Spleen (tissue), 7 donors: ENCODE results near the gene TIRAP.

Source experiments
- CTCF ChIP-seq, 11 experiments: fragments of 200-600 bp in 7 of 11; fragments of 450-650 bp in 4 of 11; sonication (generic) in 4 of 11; IDR thresholded peaks in 8 of 11; conservative IDR thresholded peaks in 3 of 11; 1 replicate in 7 of 11; 2 replicates in 4 of 11; pipeline versions ENCODE4 v1.4.0 to v1.8.0; 2016 to 2021; ENCODE audit warnings: antibody characterized with exemption in 11 of 11, inconsistent platforms in 4 of 11, mild to moderate bottlenecking in 1 of 11
- POLR2A ChIP-seq, 3 donors: fragments of 450-650 bp; IDR thresholded peaks; one replicate each; pipeline ENCODE4 v1.5.1; 2017; ENCODE audit warnings: antibody characterized with exemption in 3 of 3, mild to moderate bottlenecking in 1 of 3
- POLR2AphosphoS5 ChIP-seq, 3 donors: sonication (generic); formaldehyde crosslinking; IDR thresholded peaks; one replicate each; pipeline ENCODE4 v1.5.1; 2017; ENCODE audit warnings: antibody characterized with exemption in 3 of 3
- donor health status: DM: no; HTN: no; CAD: no; lungs with moderate emphysema.
- donor health status: DM: no; HTN: no; CAD: no.
- donor health status: DM: no; HTN: no; CAD: no.

- TF ChIP-seq POLR2A (IDR thresholded peaks at IDR 0.05) (no peak), CTCF (IDR thresholded peaks at IDR 0.05 in 8 of 11, conservative IDR thresholded peaks at IDR 0.05 in 3 of 11) (no peak), POLR2AphosphoS5 (IDR thresholded peaks at IDR 0.05) (peak in 2 of 3 donors; percentile 11 to 47)
Observed at GRCh38 chr11:126337474-126338241, 54.8 kb downstream of the TIRAP start.
